ENCODE measurements around the gene TENT4A.

GRCh38 chr5:6729386-6730310 lies 16.4 kb downstream of the TENT4A start:
- no peak for TF ChIP-seq CTCF (IDR thresholded peaks at IDR 0.05)
- TF ChIP-seq POLR2A (IDR thresholded peaks at IDR 0.05): no peak
